ENCODE results near the gene TBCB.

GRCh38 chr19:36103040-36103626 is 12.1 kb upstream of the TBCB start:
- TF ChIP-seq EZH2phosphoT487 (IDR thresholded peaks at IDR 0.05; ENCODE audit: low read depth, severe bottlenecking, unreplicated experiment), result no peak
- no peak for TF ChIP-seq CTCF (IDR thresholded peaks at IDR 0.05; ENCODE audit: poor library complexity)
